Activated naive CD4-positive, alpha-beta T cell treated with anti-CD3 and anti-CD28 coated beads for 36 hours (primary cell): ENCODE results near the gene GSKIP. TPM values are rescaled to one million over a fixed set of nuclear protein-coding genes. Genes with fewer than 3 reads are reported as not detected.
A peak's percentile ranks its signal among the peaks of the same experiment; 100 is the strongest.

ENCODE experiments used
- CTCF ChIA-PET: fragments of 350-600 bp; sonication (Branson Sonifier 250); formaldehyde crosslinking; loops from one replicate; lab custom pipeline; 2021; ENCODE audit warnings: antibody characterized with exemption; lab: Charles Lee
- DNase-seq: peaks from one replicate; pipeline ENCODE4 v3.0.0-alpha.2; 2020
- H3K27ac Mint-ChIP-seq: one replicate; pipeline ENCODE4 v1.8.0; 2021; ENCODE audit warnings: mild to moderate bottlenecking, mixed read lengths
- H3K27me3 Mint-ChIP-seq: one replicate; pipeline ENCODE4 v1.8.0; 2021; ENCODE audit warnings: low read depth, mixed read lengths
- H3K36me3 Mint-ChIP-seq: one replicate; pipeline ENCODE4 v1.8.0; 2021; ENCODE audit warnings: low read depth, mixed read lengths
- H3K4me1 Mint-ChIP-seq: one replicate; pipeline ENCODE4 v1.8.0; 2021; ENCODE audit warnings: low read depth, mixed read lengths
- H3K4me3 Mint-ChIP-seq: one replicate; pipeline ENCODE4 v1.8.0; 2021; ENCODE audit warnings: mild to moderate bottlenecking, moderate library complexity, mixed read lengths
- H3K9me3 Mint-ChIP-seq: one replicate; pipeline ENCODE4 v1.8.0; 2021; ENCODE audit warnings: mixed read lengths
- intact Hi-C: fragments of 100-400 bp; cut with micrococcal nuclease; formaldehyde crosslinking; loops from one replicate; pipeline ENCODE4 v1.15.1; 2023
- total RNA-seq, 2 experiments: library from RNA; stranded (reverse); gene quantifications; one replicate each; pipeline ENCODE4 v1.2.3, GENCODE V29; 2021

The GSKIP gene
- total RNA-seq, 2 experiments from 2014 or later: 17.8 to 20.4 TPM

DNA sequence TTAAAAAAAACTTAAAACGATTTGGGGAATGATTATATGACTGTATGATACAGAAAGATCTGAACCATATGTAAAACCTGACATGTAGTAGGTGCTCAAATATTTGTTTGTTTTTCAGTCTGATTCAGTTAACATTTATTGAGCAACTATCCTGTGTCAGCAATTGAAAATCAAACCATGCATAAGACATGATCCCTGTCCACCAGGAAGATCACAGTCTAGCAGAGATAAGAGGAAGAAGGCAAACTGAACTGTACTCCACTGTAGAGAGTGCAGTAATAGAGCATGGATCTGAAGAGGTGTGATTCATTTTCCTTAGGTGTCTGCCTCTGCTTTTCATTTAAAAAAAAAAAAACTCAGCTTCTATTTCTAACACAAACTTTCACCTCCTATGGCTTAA is 20.7 kb downstream of the GSKIP start:
- no peaks in the 10 kb centered on the region for H3K4me1 Mint-ChIP-seq
- CTCF ChIA-PET: interaction anchor here (0.6 to 0.7 kb wide), 2 partner anchors 20 to 47 kb away, joined by 3 to 5 read pairs; partner anchors contain the start of gene GSKIP
- no peak overlapping the region for H3K4me3 Mint-ChIP-seq
- intact Hi-C loops: no loop called here
- H3K9me3 Mint-ChIP-seq: no peaks in the 10 kb centered on the region
- H3K27me3 Mint-ChIP-seq: no peaks in the 10 kb centered on the region
- peaks cover 9% of the 10 kb centered on the region for H3K36me3 Mint-ChIP-seq
- DNase-seq: no peak
- no peak overlapping the region for H3K27ac Mint-ChIP-seq

- H3K4me3 Mint-ChIP-seq: no peak overlapping the region
- H3K27ac Mint-ChIP-seq: no peak overlapping the region
- CTCF ChIA-PET: interaction anchor here (0.6 to 0.7 kb wide), 3 partner anchors 21 to 47 kb away, joined by 3 to 5 read pairs (median 3); partner anchors contain the start of gene GSKIP
- no peaks in the 10 kb centered on the region for H3K27me3 Mint-ChIP-seq
- DNase-seq: no peak
- no peaks in the 10 kb centered on the region for H3K4me1 Mint-ChIP-seq
- intact Hi-C loops: no loop called here
- H3K9me3 Mint-ChIP-seq: no peaks in the 10 kb centered on the region
- peaks cover 9% of the 10 kb centered on the region for H3K36me3 Mint-ChIP-seq
Observed at GRCh38 chr14:96384740-96385139, 21.4 kb downstream of the GSKIP start.

GRCh38 chr14:96385385-96385784 is 22.1 kb downstream of the GSKIP start:
- Mint-ChIP-seq H3K4me3 (no peak overlapping the region), H3K9me3 (no peaks in the 10 kb centered on the region), H3K27me3 (peaks cover 4% of the 10 kb centered on the region), H3K4me1 (no peaks in the 10 kb centered on the region), H3K36me3 (peaks cover 9% of the 10 kb centered on the region), H3K27ac (no peak overlapping the region)
- intact Hi-C loops: no loop called here
- DNase-seq: no peak
- CTCF ChIA-PET: interaction anchor here (0.7 kb wide), 1 partner anchor 21 kb away, joined by 3 read pairs; no protein-coding TSS in a partner anchor

GRCh38 chr14:96390965-96391292 is 27.6 kb downstream of the GSKIP start:
- no peaks in the 10 kb centered on the region for H3K9me3 Mint-ChIP-seq
- DNase-seq: no peak
- H3K4me3 Mint-ChIP-seq: peak overlapping the region; percentile 85
- peak overlapping the region; percentile 30 for H3K27ac Mint-ChIP-seq
- no peaks in the 10 kb centered on the region for H3K36me3 Mint-ChIP-seq
- CTCF ChIA-PET: interaction anchor here (0.6 kb wide), 1 partner anchor 164 kb away, joined by 3 read pairs; no protein-coding TSS in a partner anchor
- peaks cover 4% of the 10 kb centered on the region for H3K27me3 Mint-ChIP-seq
- H3K4me1 Mint-ChIP-seq: peaks cover 3% of the 10 kb centered on the region
- intact Hi-C loops: loop anchor here (1.0 to 10.0 kb wide), 5 partner anchors 28 to 866 kb away; partner anchors contain the start of genes ATG2B, GSKIP, PAPOLA and VRK1

- H3K27ac Mint-ChIP-seq: peak overlapping the region; percentile 41
- CTCF ChIA-PET: no interaction called here
- H3K36me3 Mint-ChIP-seq: no peaks in the 10 kb centered on the region
- H3K9me3 Mint-ChIP-seq: no peaks in the 10 kb centered on the region
- intact Hi-C loops: loop anchor here (1.0 to 10.0 kb wide), 5 partner anchors 28 to 866 kb away; partner anchors contain the start of genes ATG2B, GSKIP, PAPOLA and VRK1
- DNase-seq: peak; percentile 99
- peaks cover 4% of the 10 kb centered on the region for H3K27me3 Mint-ChIP-seq
- H3K4me3 Mint-ChIP-seq: peak overlapping the region; percentile 85
- peaks cover 3% of the 10 kb centered on the region for H3K4me1 Mint-ChIP-seq
Observed at GRCh38 chr14:96391293-96392118, 28.2 kb downstream of the GSKIP start.

DNA sequence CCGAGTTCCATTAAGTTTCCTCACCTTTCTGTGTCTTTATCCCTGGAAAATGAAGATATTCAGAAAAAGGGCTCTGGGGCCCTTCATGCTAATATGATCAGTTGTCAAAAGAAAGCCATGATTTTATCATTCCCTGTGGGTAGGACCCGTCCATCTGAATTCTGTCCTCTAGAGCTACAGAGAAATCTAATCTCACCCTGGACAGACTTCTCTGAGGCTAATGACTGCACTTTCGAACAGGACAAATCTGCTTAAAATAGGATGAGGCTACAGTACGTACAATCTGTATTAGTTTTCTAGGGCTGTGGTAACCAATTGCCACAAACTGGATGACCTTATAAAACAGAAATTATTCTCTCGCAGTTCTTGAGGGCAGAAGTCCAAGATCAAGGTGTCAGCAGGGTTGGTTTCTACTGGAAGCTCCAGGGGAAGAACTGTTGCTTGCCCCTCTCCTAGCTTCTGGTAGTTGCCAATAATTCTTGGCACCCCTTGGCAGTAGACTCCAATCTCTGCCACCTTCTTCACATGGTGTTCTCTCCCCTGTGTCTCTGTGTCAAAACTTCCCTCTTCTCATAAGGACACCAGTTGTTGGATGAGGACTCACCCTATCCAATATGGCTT is 29.9 kb downstream of the GSKIP start:
- CTCF ChIA-PET: no interaction called here
- Mint-ChIP-seq H3K4me3 (peak overlapping the region; percentile 85), H3K9me3 (no peaks in the 10 kb centered on the region)

GRCh38 chr14:96394047-96394815 is 30.9 kb downstream of the GSKIP start:
- Mint-ChIP-seq H3K4me1 (peaks cover 3% of the 10 kb centered on the region), H3K36me3 (no peaks in the 10 kb centered on the region), H3K27me3 (peaks cover 4% of the 10 kb centered on the region), H3K9me3 (no peaks in the 10 kb centered on the region), H3K4me3 (no peak overlapping the region), H3K27ac (no peak overlapping the region)
- CTCF ChIA-PET: no interaction called here
- no peak for DNase-seq
- intact Hi-C loops: loop anchor here (5.0 to 10.0 kb wide), 3 partner anchors 269 to 863 kb away; partner anchors contain the start of gene VRK1

More for the DNA sequence above, 29.9 kb downstream of the GSKIP start:
- no peak overlapping the region for H3K27ac Mint-ChIP-seq
- H3K27me3 Mint-ChIP-seq: peaks cover 4% of the 10 kb centered on the region
- no peak for DNase-seq
- H3K4me1 Mint-ChIP-seq: peaks cover 3% of the 10 kb centered on the region
- intact Hi-C loops: loop anchor here (5.0 to 10.0 kb wide), 3 partner anchors 268 to 864 kb away; partner anchors contain the start of gene VRK1
- H3K36me3 Mint-ChIP-seq: no peaks in the 10 kb centered on the region

GRCh38 chr14:96398432-96398831 is 35.1 kb downstream of the GSKIP start:
- Mint-ChIP-seq H3K27ac (no peak overlapping the region), H3K4me3 (no peak overlapping the region), H3K27me3 (no peaks in the 10 kb centered on the region), H3K9me3 (no peaks in the 10 kb centered on the region), H3K4me1 (no peaks in the 10 kb centered on the region), H3K36me3 (no peaks in the 10 kb centered on the region)
- intact Hi-C loops: loop anchor here (10.0 kb wide), 1 partner anchor 274 kb away; no protein-coding TSS in a partner anchor
- CTCF ChIA-PET: interaction anchor here (1.1 kb wide), 1 partner anchor 113 kb away, joined by 3 read pairs; no protein-coding TSS in a partner anchor
- DNase-seq: no peak

DNA sequence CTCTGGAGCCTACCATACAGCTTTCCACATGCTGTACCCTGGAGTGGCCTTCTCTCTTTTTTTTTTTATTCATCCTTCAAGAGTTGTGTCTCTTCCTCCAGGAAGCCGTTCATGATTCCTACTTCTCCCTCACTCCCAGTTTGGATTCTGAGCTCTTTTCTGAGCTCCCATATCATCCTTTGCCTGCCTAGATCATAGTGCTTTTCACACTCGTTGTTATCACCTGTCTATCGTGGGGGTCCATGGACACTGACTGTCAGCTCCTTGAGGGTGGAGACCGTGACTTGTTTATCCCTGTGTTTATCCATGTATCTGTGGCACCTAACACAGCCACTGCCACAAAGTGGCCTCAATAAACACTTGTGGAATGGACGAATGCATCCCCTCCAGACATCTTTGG is 35.6 kb downstream of the GSKIP start:
- no peaks in the 10 kb centered on the region for H3K4me1 Mint-ChIP-seq
- H3K27ac Mint-ChIP-seq: no peak overlapping the region
- intact Hi-C loops: loop anchor here (10.0 kb wide), 1 partner anchor 274 kb away; no protein-coding TSS in a partner anchor
- H3K9me3 Mint-ChIP-seq: no peaks in the 10 kb centered on the region
- no peak overlapping the region for H3K4me3 Mint-ChIP-seq
- CTCF ChIA-PET: no interaction called here
- H3K36me3 Mint-ChIP-seq: no peaks in the 10 kb centered on the region
- H3K27me3 Mint-ChIP-seq: no peaks in the 10 kb centered on the region
- no peak for DNase-seq

- H3K4me3 Mint-ChIP-seq: no peak overlapping the region
- H3K27me3 Mint-ChIP-seq: no peaks in the 10 kb centered on the region
- H3K9me3 Mint-ChIP-seq: no peaks in the 10 kb centered on the region
- H3K27ac Mint-ChIP-seq: no peak overlapping the region
- CTCF ChIA-PET: no interaction called here
- intact Hi-C loops: loop anchor here (10.0 kb wide), 1 partner anchor 275 kb away; no protein-coding TSS in a partner anchor
- DNase-seq: no peak
- no peaks in the 10 kb centered on the region for H3K36me3 Mint-ChIP-seq
- no peaks in the 10 kb centered on the region for H3K4me1 Mint-ChIP-seq
Observed at GRCh38 chr14:96399405-96399804, 36.1 kb downstream of the GSKIP start.

DNA sequence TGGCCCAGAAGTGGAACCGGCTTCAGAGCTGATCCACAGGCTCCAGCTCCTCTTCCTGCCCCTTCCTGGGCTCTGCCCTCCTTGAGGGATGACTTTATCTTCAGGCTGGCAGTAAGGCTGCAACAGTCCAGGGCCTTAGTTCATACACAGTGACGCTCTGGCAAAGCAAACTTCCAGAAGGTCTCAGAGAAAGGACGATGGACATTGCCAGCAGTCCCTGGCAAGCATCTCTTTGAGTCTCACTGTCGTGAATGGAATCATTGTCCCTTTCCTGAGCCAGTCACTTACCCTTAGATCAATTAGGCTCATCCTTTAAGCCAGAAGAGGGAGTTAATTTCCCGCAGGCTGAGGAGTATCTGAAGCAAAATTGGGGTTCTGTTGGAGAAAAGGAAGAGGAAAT is 37.2 kb downstream of the GSKIP start:
- H3K9me3 Mint-ChIP-seq: no peaks in the 10 kb centered on the region
- CTCF ChIA-PET: no interaction called here
- no peak overlapping the region for H3K4me3 Mint-ChIP-seq
- DNase-seq: no peak
- H3K27me3 Mint-ChIP-seq: no peaks in the 10 kb centered on the region
- H3K4me1 Mint-ChIP-seq: no peaks in the 10 kb centered on the region
- H3K36me3 Mint-ChIP-seq: no peaks in the 10 kb centered on the region
- H3K27ac Mint-ChIP-seq: no peak overlapping the region
- intact Hi-C loops: no loop called here

- no peak for DNase-seq
- H3K36me3 Mint-ChIP-seq: no peaks in the 10 kb centered on the region
- no peaks in the 10 kb centered on the region for H3K9me3 Mint-ChIP-seq
- H3K27me3 Mint-ChIP-seq: no peaks in the 10 kb centered on the region
- CTCF ChIA-PET: interaction anchor here (0.7 kb wide), 1 partner anchor 8 kb away, joined by 3 read pairs; no protein-coding TSS in a partner anchor
- no peak overlapping the region for H3K27ac Mint-ChIP-seq
- H3K4me1 Mint-ChIP-seq: no peaks in the 10 kb centered on the region
- intact Hi-C loops: no loop called here
- no peak overlapping the region for H3K4me3 Mint-ChIP-seq
Observed at GRCh38 chr14:96403409-96403808, 40.1 kb downstream of the GSKIP start.
